Measurements from ENCODE around the gene HEXIM1.

Gene HEXIM1

GRCh38 chr17:45139533-45139920 is 8.7 kb upstream of the HEXIM1 start:
- Mint-ChIP-seq H3K9me3 (no peaks in the 10 kb centered on the region), H3K27ac (no peak overlapping the region), H3K4me1 (ENCODE audit: low read depth) (peaks cover 40% of the 10 kb centered on the region), H3K27me3 (no peaks in the 10 kb centered on the region), H3K36me3 (ENCODE audit: low read depth) (peaks cover 26% of the 10 kb centered on the region), H3K4me3 (no peak overlapping the region)
- intact Hi-C loops (cut with micrococcal nuclease) = loop anchor here (10.0 kb wide), 1 partner anchor 225 kb away; the partner anchor contains the start of gene GFAP

GRCh38 chr17:45143094-45143670 is 5.1 kb upstream of the HEXIM1 start:
- no peak overlapping the region for H3K4me3 Mint-ChIP-seq
- no peaks in the 10 kb centered on the region for H3K27me3 Mint-ChIP-seq
- H3K4me1 Mint-ChIP-seq (ENCODE audit: low read depth) = peaks cover 50% of the 10 kb centered on the region
- peaks cover 32% of the 10 kb centered on the region for H3K36me3 Mint-ChIP-seq (ENCODE audit: low read depth)
- intact Hi-C loops (cut with micrococcal nuclease) = no loop called here
- H3K9me3 Mint-ChIP-seq = no peaks in the 10 kb centered on the region
- H3K27ac Mint-ChIP-seq = peak overlapping the region; percentile 82

- intact Hi-C loops (cut with micrococcal nuclease) = no loop called here
- Mint-ChIP-seq H3K4me1 (ENCODE audit: low read depth) (peaks cover 50% of the 10 kb centered on the region), H3K27ac (peak overlapping the region; percentile 82), H3K4me3 (peak overlapping the region; percentile 69), H3K27me3 (no peaks in the 10 kb centered on the region), H3K36me3 (ENCODE audit: low read depth) (peaks cover 32% of the 10 kb centered on the region), H3K9me3 (no peaks in the 10 kb centered on the region)
These were observed 4.5 kb upstream of the HEXIM1 start for GRCh38 chr17:45143767-45144198.

- H3K27ac Mint-ChIP-seq = peak overlapping the region; percentile 82
- no peaks in the 10 kb centered on the region for H3K27me3 Mint-ChIP-seq
- intact Hi-C loops (cut with micrococcal nuclease) = no loop called here
These were observed 3.9 kb upstream of the HEXIM1 start for GRCh38 chr17:45144199-45145034.

GRCh38 chr17:45145035-45145389 is 3.3 kb upstream of the HEXIM1 start:
- intact Hi-C loops (cut with micrococcal nuclease) = no loop called here
- peak overlapping the region; percentile 69 for H3K4me3 Mint-ChIP-seq
- H3K9me3 Mint-ChIP-seq = no peaks in the 10 kb centered on the region
- peak overlapping the region; percentile 82 for H3K27ac Mint-ChIP-seq
- no peaks in the 10 kb centered on the region for H3K27me3 Mint-ChIP-seq
- peaks cover 59% of the 10 kb centered on the region for H3K4me1 Mint-ChIP-seq (ENCODE audit: low read depth)
- H3K36me3 Mint-ChIP-seq (ENCODE audit: low read depth) = peaks cover 35% of the 10 kb centered on the region

More at GRCh38 chr17:45144199-45145034, 3.9 kb upstream of the HEXIM1 start:
- Mint-ChIP-seq H3K36me3 (ENCODE audit: low read depth) (peaks cover 32% of the 10 kb centered on the region), H3K9me3 (no peaks in the 10 kb centered on the region), H3K4me1 (ENCODE audit: low read depth) (peaks cover 53% of the 10 kb centered on the region), H3K4me3 (peak overlapping the region; percentile 69)

- Mint-ChIP-seq H3K36me3 (ENCODE audit: low read depth) (peaks cover 38% of the 10 kb centered on the region), H3K9me3 (no peaks in the 10 kb centered on the region), H3K27me3 (no peaks in the 10 kb centered on the region), H3K4me1 (ENCODE audit: low read depth) (peaks cover 57% of the 10 kb centered on the region), H3K4me3 (no peak overlapping the region), H3K27ac (peak overlapping the region; percentile 100)
- intact Hi-C loops (cut with micrococcal nuclease) = no loop called here
These were observed 2.1 kb upstream of the HEXIM1 start for GRCh38 chr17:45146166-45146565.

GRCh38 chr17:45146592-45146889 is 1.7 kb upstream of the HEXIM1 start:
- peaks cover 58% of the 10 kb centered on the region for H3K4me1 Mint-ChIP-seq (ENCODE audit: low read depth)
- no peaks in the 10 kb centered on the region for H3K27me3 Mint-ChIP-seq

GRCh38 chr17:45146890-45147580 is 1.2 kb upstream of the HEXIM1 start:
- peaks cover 62% of the 10 kb centered on the region for H3K4me1 Mint-ChIP-seq (ENCODE audit: low read depth)
- intact Hi-C loops (cut with micrococcal nuclease) = no loop called here
- H3K9me3 Mint-ChIP-seq = no peaks in the 10 kb centered on the region
- H3K4me3 Mint-ChIP-seq = peak overlapping the region; percentile 87
- H3K36me3 Mint-ChIP-seq (ENCODE audit: low read depth) = peaks cover 38% of the 10 kb centered on the region
- peak overlapping the region; percentile 100 for H3K27ac Mint-ChIP-seq
- no peaks in the 10 kb centered on the region for H3K27me3 Mint-ChIP-seq

More at GRCh38 chr17:45146592-45146889, 1.7 kb upstream of the HEXIM1 start:
- peak overlapping the region; percentile 100 for H3K27ac Mint-ChIP-seq
- peaks cover 38% of the 10 kb centered on the region for H3K36me3 Mint-ChIP-seq (ENCODE audit: low read depth)
- no peaks in the 10 kb centered on the region for H3K9me3 Mint-ChIP-seq
- H3K4me3 Mint-ChIP-seq = peak overlapping the region; percentile 87
- intact Hi-C loops (cut with micrococcal nuclease) = no loop called here

GRCh38 chr17:45147581-45148182 is 593 bp upstream of the HEXIM1 start:
- Mint-ChIP-seq H3K27ac (peak overlapping the region; percentile 100), H3K27me3 (no peaks in the 10 kb centered on the region), H3K9me3 (no peaks in the 10 kb centered on the region), H3K4me1 (ENCODE audit: low read depth) (peaks cover 67% of the 10 kb centered on the region), H3K36me3 (ENCODE audit: low read depth) (peaks cover 41% of the 10 kb centered on the region), H3K4me3 (peak overlapping the region; percentile 87)
- intact Hi-C loops (cut with micrococcal nuclease) = loop anchor here (1.0 to 2.0 kb wide), 2 partner anchors 13 to 14 kb away; partner anchors contain the start of genes ACBD4 and HEXIM2

- H3K4me1 Mint-ChIP-seq (ENCODE audit: low read depth) = peaks cover 55% of the 10 kb centered on the region
- peaks cover 43% of the 10 kb centered on the region for H3K36me3 Mint-ChIP-seq (ENCODE audit: low read depth)
- H3K27ac Mint-ChIP-seq = peak overlapping the region; percentile 100
- no peaks in the 10 kb centered on the region for H3K27me3 Mint-ChIP-seq
- peak overlapping the region; percentile 87 for H3K4me3 Mint-ChIP-seq
- intact Hi-C loops (cut with micrococcal nuclease) = loop anchor here (1.0 to 2.0 kb wide), 2 partner anchors 14 to 48 kb away; partner anchors contain the start of gene ACBD4
- no peaks in the 10 kb centered on the region for H3K9me3 Mint-ChIP-seq
These were observed 878 bp downstream of the HEXIM1 start for GRCh38 chr17:45149037-45149668.

- Mint-ChIP-seq H3K4me1 (ENCODE audit: low read depth) (peaks cover 49% of the 10 kb centered on the region), H3K27me3 (no peaks in the 10 kb centered on the region), H3K9me3 (no peaks in the 10 kb centered on the region), H3K36me3 (ENCODE audit: low read depth) (peaks cover 43% of the 10 kb centered on the region), H3K27ac (peak overlapping the region; percentile 100), H3K4me3 (peak overlapping the region; percentile 87)
- intact Hi-C loops (cut with micrococcal nuclease) = loop anchor here (1.0 to 2.0 kb wide), 2 partner anchors 15 to 47 kb away; partner anchors contain the start of gene ACBD4
These were observed 1.7 kb downstream of the HEXIM1 start for GRCh38 chr17:45149669-45150664.

- Mint-ChIP-seq H3K27me3 (no peaks in the 10 kb centered on the region), H3K4me1 (ENCODE audit: low read depth) (peaks cover 47% of the 10 kb centered on the region), H3K27ac (peak overlapping the region; percentile 60), H3K9me3 (no peaks in the 10 kb centered on the region), H3K36me3 (ENCODE audit: low read depth) (peaks cover 43% of the 10 kb centered on the region), H3K4me3 (peak overlapping the region; percentile 55)
- intact Hi-C loops (cut with micrococcal nuclease) = no loop called here
These were observed 2.9 kb downstream of the HEXIM1 start for GRCh38 chr17:45150911-45151809.
